ENCODE results near the gene ICAM4.
"Not testable (repeated sequence)": the region's sequence is repeated elsewhere in the genome, so short reads cannot be mapped to it uniquely, and the experiment has no call there.

The ICAM4 gene, protein sequence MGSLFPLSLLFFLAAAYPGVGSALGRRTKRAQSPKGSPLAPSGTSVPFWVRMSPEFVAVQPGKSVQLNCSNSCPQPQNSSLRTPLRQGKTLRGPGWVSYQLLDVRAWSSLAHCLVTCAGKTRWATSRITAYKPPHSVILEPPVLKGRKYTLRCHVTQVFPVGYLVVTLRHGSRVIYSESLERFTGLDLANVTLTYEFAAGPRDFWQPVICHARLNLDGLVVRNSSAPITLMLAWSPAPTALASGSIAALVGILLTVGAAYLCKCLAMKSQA

DNA sequence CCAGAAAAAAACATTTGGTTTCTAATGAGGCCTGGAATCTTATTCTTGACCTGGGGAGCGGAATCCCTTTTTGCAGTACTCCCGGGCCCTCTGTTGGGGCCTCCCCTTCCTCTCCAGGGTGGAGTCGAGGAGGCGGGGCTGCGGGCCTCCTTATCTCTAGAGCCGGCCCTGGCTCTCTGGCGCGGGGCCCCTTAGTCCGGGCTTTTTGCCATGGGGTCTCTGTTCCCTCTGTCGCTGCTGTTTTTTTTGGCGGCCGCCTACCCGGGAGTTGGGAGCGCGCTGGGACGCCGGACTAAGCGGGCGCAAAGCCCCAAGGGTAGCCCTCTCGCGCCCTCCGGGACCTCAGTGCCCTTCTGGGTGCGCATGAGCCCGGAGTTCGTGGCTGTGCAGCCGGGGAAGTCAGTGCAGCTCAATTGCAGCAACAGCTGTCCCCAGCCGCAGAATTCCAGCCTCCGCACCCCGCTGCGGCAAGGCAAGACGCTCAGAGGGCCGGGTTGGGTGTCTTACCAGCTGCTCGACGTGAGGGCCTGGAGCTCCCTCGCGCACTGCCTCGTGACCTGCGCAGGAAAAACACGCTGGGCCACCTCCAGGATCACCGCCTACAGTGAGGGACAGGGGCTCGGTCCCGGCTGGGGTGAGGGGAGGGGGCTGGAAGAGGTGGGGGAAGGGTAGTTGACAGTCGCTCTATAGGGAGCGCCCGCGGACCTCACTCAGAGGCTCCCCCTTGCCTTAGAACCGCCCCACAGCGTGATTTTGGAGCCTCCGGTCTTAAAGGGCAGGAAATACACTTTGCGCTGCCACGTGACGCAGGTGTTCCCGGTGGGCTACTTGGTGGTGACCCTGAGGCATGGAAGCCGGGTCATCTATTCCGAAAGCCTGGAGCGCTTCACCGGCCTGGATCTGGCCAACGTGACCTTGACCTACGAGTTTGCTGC lies at the start of gene ICAM4:
Gene ICAM4 (plus strand): TSS at position 153 of the 935 bp plus-strand sequence. CDS start 58 bp downstream, at position 211.
- DNase-seq = peak in 1 of 58 donors; percentile 5

DNA sequence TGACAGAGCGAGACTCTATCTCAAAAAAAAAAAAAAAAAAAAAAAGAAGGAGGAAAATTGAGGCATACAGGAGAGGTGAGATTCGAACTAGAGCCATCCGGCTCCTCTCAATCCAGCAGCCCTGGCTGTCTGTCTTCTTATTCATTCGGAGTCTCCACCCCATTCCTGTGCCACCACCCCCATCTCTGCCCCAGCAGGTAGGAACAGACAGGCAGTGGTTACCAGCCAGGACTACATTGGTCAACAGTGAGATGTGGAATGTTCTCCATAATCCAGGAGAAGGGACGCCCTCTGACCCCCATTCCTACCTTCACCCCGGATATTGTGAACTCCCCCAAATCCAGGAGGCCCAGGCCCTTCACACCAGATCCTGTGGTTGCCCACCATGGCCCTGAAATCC lies 49.1 kb upstream of the ICAM4 start:
- no peak for DNase-seq

DNA sequence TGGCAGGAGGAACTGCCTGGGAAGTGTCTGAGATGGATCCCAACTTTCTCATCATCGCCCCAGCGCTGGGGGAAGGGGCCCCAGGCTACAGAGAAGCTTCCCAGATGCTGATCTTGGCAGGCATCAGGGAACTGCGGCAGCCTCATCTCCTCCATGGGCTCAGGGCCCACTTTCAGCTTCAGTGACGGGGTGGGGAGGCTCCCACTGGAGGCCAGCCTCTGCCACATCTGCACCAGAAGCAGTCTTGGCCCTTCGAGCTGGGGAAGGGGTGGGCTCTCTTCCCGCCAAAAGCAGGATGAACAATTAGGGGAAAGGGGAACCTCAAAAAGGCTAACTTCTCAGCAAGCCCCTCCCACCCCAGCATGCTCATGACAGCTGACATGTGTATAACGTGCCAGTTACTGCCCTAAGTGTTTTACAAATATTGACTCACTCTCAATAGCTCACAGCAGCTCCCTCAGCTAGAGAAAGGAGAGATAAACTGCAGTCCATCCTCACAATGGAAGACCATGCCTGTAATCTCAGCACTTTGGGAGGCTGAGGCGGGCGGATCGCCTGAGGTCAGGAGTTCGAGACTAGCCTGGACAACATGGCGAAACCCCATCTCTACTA lies 48.5 kb upstream of the ICAM4 start:
- DNase-seq = no peak

DNA sequence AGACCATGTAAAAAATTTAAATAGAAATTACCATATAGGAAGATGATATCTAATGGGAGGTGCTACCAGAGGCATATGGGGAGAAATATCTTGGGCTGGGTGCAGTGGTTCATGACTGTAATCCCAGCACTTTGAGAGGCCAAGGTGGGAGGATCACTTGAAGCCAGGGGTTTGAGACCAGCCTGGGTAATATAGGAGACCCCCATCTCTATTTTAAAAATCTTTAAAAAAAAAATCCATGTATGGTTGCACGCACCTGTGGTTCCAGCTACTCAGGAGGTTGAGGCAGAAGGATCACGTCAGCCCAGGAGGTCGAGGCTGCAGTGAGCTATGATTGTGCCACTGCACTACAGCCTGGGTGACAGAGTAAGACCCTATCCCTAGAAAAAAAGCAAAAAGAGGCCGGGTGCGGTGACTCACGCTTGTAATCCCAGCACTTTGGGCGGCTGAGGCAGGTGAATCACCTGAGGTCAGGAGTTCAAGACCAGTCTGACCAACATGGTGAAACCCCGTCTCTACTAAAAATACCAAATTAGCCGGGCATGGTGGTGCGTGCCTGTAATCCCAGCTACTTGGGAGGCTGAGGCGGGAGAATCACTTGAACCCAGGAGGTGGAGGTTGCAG lies 44.8 kb upstream of the ICAM4 start:
- not testable (repeated sequence) for DNase-seq

DNA sequence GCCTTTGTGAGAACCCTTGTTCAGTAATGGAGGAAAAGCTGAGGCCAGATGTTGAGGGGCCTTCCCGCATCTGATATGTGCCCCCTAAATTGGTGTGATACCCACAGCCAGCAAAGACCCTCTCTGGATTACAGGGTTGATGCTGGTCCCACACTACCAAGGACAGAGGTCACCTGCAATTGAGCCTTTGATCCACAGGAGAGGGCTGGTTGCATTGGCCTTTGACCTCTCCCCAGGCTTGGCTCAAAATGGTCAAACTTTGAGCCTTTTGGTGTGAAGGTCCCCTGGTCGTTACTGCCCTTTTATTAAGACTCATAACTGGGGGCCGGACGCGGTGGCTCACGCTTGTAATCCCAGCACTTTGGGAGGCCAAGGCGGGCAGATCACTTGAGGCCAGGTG lies 43.1 kb upstream of the ICAM4 start:
- no peak for DNase-seq

DNA sequence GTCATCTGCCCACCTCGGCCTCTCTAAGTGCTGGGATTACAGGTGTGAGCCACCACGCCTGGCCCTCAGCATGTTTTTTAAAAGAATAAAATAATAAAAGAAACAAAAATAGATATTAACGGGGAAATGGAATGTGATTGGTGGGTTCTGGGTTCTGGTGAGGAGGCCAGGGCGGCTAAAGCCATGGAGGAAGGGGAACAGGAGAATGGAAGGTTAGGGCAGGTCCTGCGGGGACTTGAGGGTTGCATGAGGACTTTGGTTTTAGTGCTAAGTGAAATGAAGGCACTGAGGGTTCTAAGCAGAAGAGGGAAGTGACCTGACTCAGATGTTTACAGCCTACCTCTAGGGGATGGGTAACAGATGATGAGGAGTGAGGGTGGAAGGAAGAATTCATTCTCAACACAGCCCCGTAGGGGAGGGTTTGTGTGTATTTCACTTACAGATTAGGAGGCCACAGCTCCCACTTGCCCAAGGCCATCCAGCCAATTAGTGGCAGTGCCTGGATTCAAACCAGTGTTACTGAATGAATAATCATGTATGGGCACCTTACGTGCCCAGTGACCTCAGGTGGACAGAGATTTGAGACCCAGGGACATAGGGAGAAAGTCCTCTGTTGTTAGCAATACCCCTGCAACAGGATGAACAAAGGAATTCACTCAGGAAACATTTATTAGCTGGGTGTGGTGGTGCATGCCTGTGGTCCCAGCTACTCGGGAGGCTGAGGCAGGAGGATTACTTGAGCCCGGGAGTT lies 41.4 kb upstream of the ICAM4 start:
- no peak for DNase-seq

DNA sequence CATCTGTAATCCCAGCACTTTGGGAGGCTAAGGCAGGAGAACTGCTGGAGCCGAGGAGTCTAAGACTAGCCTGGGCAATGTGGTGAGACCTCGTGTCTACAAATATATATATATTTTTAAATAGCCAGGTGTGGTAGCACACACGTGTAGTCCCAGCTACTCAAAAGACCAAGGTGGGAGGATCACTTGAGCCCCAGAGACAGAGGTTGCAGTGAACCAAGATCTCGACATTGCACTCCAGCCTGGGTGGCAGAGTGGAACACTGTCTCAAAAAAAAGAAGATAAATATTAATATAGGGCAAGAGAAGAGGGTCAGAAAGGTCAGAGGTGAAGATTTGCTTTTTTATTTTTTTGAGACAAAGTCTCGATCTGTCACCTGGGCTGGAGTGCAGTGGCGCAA lies 40.2 kb upstream of the ICAM4 start:
- DNase-seq = no peak

DNA sequence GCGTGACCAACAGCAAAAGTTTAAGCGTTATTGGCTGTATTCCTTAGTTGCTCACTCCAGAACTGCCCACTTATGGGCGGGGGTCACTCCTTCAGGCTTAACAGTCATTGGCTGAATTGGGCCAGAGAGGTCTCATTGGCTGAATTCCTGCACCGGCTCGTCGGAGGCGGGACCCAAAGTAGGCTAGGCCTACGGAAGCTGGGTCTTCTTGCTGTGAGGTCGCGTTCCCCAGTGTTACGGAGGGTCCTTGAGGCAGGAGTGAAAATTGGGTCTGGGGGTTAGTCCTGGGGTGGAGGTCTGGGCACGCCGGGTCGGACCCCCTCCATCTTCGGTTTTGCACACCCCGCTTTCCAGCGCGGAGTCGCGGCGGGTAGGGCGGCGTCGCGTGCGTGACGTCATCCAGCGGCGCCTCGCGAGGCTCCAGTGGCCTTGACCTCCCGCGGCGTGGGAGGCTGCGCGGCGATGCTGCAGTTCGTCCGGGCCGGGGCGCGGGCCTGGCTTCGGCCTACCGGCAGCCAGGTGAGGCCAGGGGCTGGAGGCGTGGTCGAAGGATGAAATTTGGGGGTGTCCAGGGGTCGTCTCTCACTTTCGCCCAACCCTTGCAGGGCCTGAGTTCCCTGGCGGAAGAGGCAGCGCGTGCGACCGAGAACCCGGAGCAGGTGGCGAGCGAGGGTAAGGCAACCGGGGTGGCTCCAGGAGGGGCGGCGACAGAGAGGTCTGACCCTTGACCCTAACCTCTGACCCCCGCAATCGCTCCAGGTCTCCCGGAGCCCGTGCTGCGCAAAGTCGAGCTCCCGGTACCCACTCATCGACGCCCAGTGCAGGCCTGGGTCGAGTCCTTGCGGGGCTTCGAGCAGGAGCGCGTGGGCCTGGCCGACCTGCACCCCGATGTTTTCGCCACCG lies 34.7 kb upstream of the ICAM4 start, which contains the start of gene MRPL4:
Gene MRPL4 (plus strand): TSS at position 423 of the 903 bp plus-strand sequence. CDS start 40 bp downstream, at position 463.
- DNase-seq = peak; percentile 72 to 99 (median 94)

DNA sequence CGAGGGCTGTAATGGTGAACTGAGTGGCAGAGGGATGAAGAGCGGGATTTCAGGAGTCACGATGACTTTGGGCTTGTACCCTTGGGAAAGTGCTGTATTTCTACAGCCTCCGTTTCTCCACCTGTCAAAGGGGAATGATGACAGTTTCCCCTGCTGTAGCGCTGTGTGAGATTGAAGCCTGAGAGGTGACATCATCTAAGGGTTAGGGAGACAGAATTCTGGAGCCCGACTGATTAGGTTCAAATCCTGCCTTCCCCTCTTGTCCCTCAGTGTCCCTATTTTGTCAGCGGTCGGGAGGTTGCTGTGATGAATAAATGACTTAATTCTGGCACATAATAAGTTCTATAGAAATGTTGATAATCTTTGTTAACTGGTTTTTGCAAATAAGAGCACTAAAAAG lies 34.0 kb upstream of the ICAM4 start:
- no peak for DNase-seq

DNA sequence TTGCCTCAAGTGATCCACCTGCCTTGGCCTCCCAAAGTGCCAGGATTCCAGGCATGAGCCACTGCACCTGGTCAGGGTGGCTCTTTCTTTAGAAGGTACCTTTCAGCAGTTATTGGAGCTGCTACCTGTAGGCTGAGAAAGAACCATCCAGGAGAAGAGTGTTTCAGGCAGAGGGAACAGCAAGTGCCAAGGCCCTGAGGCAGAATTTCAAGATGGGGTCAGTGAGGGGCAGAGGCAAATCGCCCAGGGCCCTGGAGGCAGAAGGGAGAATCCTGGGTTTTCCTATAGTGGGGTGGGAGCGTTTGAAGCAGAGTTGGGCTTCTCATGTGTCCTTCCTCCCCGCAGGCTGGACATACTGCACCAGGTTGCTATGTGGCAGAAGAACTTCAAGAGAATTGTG lies 32.5 kb upstream of the ICAM4 start:
- no peak for DNase-seq

DNA sequence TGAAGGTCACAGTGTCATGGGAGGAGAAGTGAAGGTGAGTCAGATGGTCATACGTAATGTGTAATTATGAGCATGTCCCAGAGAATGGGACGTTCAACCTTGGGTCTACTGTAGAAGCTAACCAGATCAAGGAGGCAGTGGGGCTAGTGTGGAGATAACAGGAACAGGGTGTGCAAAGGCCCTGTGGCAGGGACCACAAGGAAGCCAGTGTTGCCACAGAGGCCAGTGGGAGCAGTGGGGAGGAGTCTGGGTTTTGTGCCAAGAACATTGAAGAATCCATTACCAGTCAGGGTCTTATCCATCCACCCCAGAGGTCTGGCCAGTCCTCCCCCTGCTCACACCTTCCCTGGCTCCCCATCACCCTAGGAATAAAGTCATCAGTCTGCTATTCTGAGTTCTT lies 31.4 kb upstream of the ICAM4 start:
- no peak for DNase-seq

DNA sequence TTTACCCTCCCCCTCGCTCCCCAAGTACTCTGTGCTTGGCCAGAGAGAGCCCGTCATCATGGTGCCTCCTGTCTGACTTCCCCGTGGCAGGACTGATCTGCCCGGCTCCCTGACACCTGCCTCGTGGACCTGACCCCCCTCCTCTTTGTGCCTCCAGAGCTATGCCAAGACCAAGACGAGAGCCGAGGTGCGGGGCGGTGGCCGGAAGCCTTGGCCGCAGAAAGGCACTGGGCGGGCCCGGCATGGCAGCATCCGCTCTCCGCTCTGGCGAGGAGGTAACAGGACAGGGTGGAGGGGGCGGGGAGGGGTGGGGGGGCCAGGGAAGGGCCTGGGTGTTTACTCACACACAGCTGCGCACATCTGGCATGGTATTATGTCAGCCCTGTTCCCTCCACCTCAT lies 30.2 kb upstream of the ICAM4 start:
- no peak for DNase-seq

DNA sequence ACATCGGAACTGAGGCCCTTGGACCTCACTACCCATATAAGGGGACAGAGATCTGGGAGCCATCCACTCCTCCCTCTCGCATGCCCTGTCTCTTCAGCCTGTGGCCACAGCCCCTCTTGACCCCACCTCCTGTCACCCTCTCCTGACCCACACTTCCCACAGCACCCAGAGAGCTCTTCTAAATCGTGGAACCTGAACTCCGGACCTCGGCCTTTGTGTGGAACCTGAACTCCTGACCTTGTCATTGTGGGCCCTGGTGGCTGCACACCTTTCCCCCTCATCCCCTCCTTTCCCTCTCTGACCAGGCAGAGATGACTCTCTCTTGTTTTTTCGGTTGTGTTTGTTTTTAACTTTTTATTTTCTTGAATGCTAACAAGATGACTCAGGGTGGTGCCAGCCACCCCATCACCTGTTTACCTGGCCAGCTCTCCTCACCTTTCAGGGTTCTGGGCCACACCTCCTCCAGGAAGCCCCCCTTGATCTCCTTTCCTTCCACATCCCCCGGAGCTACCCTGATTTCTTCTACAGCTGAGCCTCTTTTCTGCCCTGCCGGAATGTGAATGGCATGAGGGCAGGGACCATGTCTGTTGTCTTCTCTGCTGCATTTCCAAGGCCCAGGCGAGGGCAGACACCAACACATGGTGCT lies 29.7 kb upstream of the ICAM4 start:
- no peak for DNase-seq

DNA sequence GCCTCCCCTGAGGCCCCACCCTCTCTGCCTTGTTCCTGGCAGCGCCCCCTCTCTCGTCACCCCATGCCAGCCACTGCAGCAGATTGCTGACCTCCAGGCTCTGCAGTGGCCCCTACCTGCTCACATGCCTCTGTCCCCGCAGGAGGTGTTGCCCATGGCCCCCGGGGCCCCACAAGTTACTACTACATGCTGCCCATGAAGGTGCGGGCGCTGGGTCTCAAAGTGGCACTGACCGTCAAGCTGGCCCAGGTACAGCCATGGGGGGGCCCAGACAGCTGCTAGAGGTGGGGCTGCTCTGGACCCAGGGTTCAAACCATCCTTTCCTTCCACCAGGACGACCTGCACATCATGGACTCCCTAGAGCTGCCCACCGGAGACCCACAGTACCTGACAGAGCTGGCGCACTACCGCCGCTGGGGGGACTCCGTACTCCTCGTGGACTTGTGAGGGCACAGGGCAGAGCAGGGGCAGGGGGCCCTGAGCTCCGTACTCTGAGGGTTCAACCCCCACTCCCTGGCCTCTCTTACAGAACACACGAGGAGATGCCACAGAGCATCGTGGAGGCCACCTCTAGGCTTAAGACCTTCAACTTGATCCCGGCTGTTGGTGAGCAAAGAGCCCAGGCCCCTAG lies 28.6 kb upstream of the ICAM4 start:
- DNase-seq = no peak

DNA sequence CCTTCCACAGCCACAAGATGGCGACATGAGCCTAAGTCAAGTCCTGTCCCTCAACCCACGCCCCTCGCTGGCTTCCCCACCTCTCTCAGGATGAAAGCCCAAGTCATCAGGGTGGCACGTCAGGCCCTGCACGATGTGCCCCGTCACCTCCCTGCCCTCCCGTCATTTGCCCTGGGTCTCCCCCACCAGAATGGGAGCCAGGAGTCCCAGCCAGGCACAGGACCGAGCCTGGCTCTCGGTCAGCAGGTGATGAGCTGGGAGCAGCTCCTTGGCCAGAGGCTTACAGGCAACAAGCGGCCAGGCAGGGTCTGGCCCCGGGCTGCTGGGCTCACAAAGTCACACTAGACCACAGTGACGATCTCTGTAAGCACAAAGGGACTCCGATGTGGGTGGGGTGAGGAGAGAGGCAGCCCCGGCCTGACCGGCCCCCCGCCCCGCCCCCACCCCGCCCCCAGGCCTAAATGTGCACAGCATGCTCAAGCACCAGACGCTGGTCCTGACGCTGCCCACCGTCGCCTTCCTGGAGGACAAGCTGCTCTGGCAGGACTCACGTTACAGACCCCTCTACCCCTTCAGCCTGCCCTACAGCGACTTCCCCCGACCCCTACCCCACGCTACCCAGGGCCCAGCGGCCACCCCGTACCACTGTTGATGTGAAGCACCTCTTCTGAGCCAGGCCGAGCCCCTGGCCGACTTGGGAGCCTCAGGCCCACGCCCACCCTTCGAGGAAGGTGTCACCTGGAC lies 27.4 kb upstream of the ICAM4 start:
- peak in 50 of 58 donors; percentile 6 to 83 (median 45) for DNase-seq

DNA sequence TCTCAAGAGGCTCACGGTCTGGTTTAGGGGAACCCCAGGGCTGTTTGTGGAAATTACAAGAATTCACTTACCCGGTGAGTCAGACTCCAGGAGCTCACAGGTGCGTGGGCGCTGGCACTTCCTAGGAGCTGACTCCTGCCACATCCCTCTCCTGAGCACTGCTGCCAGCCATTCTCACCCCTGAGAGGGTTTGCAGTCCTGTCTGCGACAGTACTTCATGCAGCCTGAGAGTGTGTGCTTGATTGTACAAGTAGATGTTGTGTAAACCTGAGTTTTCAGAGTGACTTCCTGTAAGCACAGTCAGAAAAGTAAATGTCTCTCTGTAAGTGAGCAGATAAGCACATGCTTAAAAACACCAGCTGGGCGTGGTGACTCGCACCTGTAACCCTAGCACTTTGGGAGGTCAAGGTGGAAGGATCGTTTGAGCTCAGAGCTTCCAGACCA lies 26.6 kb upstream of the ICAM4 start:
- DNase-seq = peak in 5 of 58 donors; percentile 5 to 49 (median 16)

DNA sequence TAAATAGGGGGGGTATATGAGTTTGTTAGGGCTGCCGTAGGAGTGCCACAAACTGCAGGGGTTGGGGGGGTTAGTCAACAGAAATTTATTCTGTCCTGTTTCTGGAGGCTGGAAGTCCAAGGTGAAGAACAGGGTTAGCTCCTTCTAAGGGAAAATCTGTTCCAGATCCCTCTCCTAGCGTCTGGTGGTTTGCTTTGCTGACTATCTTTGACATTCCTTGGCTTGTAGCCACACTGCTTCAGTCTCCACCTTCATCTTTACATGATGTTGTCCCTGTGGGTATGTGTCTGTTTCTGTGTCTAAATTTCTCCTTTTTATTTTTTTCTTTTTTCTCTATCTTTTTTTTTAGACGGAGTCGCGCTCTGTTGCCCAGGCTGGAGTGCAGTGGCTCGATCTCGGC lies 24.0 kb upstream of the ICAM4 start:
- DNase-seq = no peak

DNA sequence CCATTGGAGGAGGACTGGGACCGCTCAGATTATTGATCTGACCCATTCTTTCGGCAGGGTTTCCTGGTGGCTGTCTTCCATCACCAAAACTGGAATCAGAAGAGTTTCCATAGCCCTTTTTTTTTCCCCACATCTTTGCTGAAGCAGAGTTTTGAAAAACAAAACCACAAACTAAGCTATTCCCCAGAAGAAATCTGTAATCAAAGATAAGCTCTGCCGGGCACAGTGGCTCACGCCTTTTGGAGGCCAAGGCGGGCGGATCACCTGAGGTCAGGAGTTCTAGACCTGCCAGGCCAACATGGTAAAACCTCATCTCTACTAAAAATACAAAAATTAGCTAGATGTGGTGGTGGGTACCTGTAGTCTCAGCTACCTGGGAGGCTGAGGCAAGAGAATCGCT lies 20.0 kb upstream of the ICAM4 start:
- no peak for DNase-seq

Data from anterior cingulate cortex (tissue), 58 donors.